ENCODE results near the gene HSCB.
"Not testable (repeated sequence)": the region's sequence is repeated elsewhere in the genome, so short reads cannot be mapped to it uniquely, and the experiment has no call there.

Gene HSCB

GRCh38 chr22:28741200-28741784, 547 bp upstream of the HSCB start:
- no peak for DNase-seq

- DNase-seq = no peak
Observed at GRCh38 chr22:28742562-28742962, 723 bp downstream of the HSCB start.

- no peak for DNase-seq
Observed at GRCh38 chr22:28743852-28744251, 2.0 kb downstream of the HSCB start.

GRCh38 chr22:28750471-28750881, 8.6 kb downstream of the HSCB start:
- no peak for DNase-seq

GRCh38 chr22:28754512-28754911, 12.7 kb downstream of the HSCB start:
- not testable (repeated sequence) for DNase-seq

GRCh38 chr22:28759861-28760560, 18.2 kb downstream of the HSCB start:
- no peak for DNase-seq

- DNase-seq = no peak
Observed at GRCh38 chr22:28761449-28761755, 19.6 kb downstream of the HSCB start.

GRCh38 chr22:28762000-28762399, 20.2 kb downstream of the HSCB start:
- not testable (repeated sequence) for DNase-seq

- DNase-seq = no peak
Observed at GRCh38 chr22:28766628-28767027, 24.8 kb downstream of the HSCB start.

- no peak for DNase-seq
Observed at GRCh38 chr22:28768701-28769393, 27.0 kb downstream of the HSCB start.

GRCh38 chr22:28769394-28770085, 27.7 kb downstream of the HSCB start:
- DNase-seq = no peak

- no peak for DNase-seq
Observed at GRCh38 chr22:28771195-28771791, 29.5 kb downstream of the HSCB start.

- DNase-seq = peak; percentile 88
Observed at GRCh38 chr22:28772633-28773460, 31.0 kb downstream of the HSCB start, which contains the start of gene CCDC117. CCDC117 (plus strand) TSS chr22:28772695; CDS start chr22:28772850, 155 bp downstream.

GRCh38 chr22:28773461-28773867, 31.6 kb downstream of the HSCB start:
- no peak for DNase-seq

GRCh38 chr22:28774378-28774777, 32.5 kb downstream of the HSCB start:
- no peak for DNase-seq

GRCh38 chr22:28779833-28780232, 38.0 kb downstream of the HSCB start:
- DNase-seq = no peak

GRCh38 chr22:28780296-28780695, 38.5 kb downstream of the HSCB start:
- DNase-seq = no peak

GRCh38 chr22:28783786-28784671, 42.2 kb downstream of the HSCB start:
- DNase-seq = no peak

GRCh38 chr22:28788601-28789000, 46.8 kb downstream of the HSCB start:
- no peak for DNase-seq

- DNase-seq = no peak
Observed at GRCh38 chr22:28791124-28791523, 49.3 kb downstream of the HSCB start.

- no peak for DNase-seq
Observed at GRCh38 chr22:28791841-28792490, 50.1 kb downstream of the HSCB start.

All from activated CD4-positive, alpha-beta T cell treated with anti-CD3 and anti-CD28 coated beads for 1 hour (primary cell).